HG03095 (cell line): ENCODE measurements around the gene LRRC74B.
"Not testable (repeated sequence)": the region's sequence is repeated elsewhere in the genome, so short reads cannot be mapped to it uniquely, and the experiment has no call there.

ENCODE experiments used
- ATAC-seq: cut with Tn5 transposase; IDR thresholded peaks from one replicate; pipeline ENCODE4 v1.9.1; 2021; ENCODE audit warnings: moderate library complexity; ENCODE audit not compliant: unreplicated experiment

The LRRC74B gene

GRCh38 chr22:21045585-21046294 is at the start of gene LRRC74B:
TSS of gene LRRC74B (plus strand) at chr22:21045946. CDS start at chr22:21045987, 41 bp downstream.
- ATAC-seq = peak; percentile 78

GRCh38 chr22:20996031-20996410 is 49.7 kb upstream of the LRRC74B start:
- ATAC-seq = no peak

- no peak for ATAC-seq
Measured at GRCh38 chr22:20996598-20997535, 48.9 kb upstream of the LRRC74B start.

GRCh38 chr22:20997536-20998257 is 48.0 kb upstream of the LRRC74B start:
- no peak for ATAC-seq

- no peak for ATAC-seq
Measured at GRCh38 chr22:20998411-20999336, 47.1 kb upstream of the LRRC74B start.

GRCh38 chr22:20999350-21000206 is 46.2 kb upstream of the LRRC74B start:
- no peak for ATAC-seq

GRCh38 chr22:21000207-21000986 is 45.3 kb upstream of the LRRC74B start:
- ATAC-seq = no peak

GRCh38 chr22:21000987-21001600 is 44.7 kb upstream of the LRRC74B start:
- ATAC-seq = no peak

- ATAC-seq = peak; percentile 77
Measured at GRCh38 chr22:21001601-21002325, 44.0 kb upstream of the LRRC74B start, which contains the start of gene THAP7. TSS of gene THAP7 (minus strand) at chr22:21002118. CDS start at chr22:21001911, 207 bp downstream.

- ATAC-seq = no peak
Measured at GRCh38 chr22:21003782-21004181, 42.0 kb upstream of the LRRC74B start.

GRCh38 chr22:21009208-21009607 is 36.5 kb upstream of the LRRC74B start:
- not testable (repeated sequence) for ATAC-seq

- ATAC-seq = no peak
Measured at GRCh38 chr22:21009638-21010425, 35.9 kb upstream of the LRRC74B start.

- no peak for ATAC-seq
Measured at GRCh38 chr22:21010426-21011113, 35.2 kb upstream of the LRRC74B start.

GRCh38 chr22:21012446-21013407 is 33.0 kb upstream of the LRRC74B start:
- ATAC-seq = no peak
